Activated CD8-positive, alpha-beta memory T cell treated with anti-CD3 and anti-CD28 coated beads, Interleukin-2, amount 50 U/mL, for 24 hours (primary cell): ENCODE measurements around the gene CAMTA1.
"Not testable (repeated sequence)": the region's sequence is repeated elsewhere in the genome, so short reads cannot be mapped to it uniquely, and the experiment has no call there.

Experiments
- DNase-seq: peaks from one replicate; pipeline ENCODE4 v3.0.0-alpha.2; 2020; ENCODE audit errors: extremely low read depth

The CAMTA1 gene

DNA sequence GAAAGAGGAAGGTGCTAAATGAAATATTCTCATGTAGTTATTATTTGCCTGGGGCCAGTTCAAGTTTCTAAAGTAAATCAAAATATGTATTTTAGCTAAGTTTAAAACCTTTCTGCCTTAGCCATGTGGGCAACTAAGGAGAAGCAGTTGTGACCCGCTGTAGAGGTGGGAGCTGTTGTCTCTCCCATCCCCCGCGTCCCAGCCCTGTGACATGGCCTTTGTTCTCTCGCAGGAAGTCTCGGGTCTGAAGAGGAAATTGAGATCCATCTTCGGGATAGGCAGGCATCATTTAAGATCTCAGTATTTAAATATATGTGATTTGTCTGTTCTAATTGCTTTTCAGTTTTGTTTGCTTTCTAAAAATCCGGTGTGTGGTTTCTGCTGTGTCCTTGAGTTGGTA, 121.5 kb downstream of the CAMTA1 start:
- DNase-seq: no peak

GRCh38 chr1:6907201-6907600, 121.9 kb downstream of the CAMTA1 start:
- DNase-seq: no peak

DNA sequence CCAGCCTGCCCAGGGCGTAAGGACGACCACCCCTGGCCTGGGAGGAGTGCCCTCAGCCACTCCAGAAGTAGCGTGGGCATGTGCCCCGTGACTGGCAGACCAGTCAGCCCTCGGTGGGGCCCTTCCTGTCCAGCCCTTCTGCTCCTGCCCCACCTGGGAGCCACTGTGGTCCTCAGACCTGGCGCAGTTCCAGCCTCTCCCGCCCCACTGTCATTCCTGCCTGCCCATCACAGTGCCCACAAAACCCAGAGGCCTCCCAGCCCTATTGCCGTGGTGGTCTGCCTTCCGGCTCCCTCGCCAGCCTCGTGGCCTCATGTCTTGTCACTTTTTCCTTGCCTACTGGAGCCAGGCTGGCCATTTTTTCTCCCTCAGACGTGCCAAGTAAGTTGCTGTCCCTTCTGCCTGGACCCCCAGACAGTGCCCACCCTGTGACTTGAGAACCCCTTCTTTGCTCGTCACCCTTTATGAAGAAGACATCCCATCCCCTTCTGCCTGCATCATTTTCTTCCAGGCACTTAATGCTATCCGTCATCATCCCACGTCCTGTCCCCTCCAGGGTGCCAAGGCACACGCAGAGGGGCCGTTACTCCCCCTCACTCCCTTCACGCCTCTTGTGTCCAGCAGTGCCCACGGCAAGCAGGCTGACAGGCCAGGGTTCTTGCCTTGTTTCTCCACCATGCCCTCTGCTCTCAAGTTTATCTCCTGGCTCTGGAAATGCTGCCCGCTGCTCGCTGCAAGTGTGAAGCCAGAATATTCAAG, 122.6 kb downstream of the CAMTA1 start:
- DNase-seq: no peak

GRCh38 chr1:6909401-6909800, 124.1 kb downstream of the CAMTA1 start:
- no peak for DNase-seq

DNA sequence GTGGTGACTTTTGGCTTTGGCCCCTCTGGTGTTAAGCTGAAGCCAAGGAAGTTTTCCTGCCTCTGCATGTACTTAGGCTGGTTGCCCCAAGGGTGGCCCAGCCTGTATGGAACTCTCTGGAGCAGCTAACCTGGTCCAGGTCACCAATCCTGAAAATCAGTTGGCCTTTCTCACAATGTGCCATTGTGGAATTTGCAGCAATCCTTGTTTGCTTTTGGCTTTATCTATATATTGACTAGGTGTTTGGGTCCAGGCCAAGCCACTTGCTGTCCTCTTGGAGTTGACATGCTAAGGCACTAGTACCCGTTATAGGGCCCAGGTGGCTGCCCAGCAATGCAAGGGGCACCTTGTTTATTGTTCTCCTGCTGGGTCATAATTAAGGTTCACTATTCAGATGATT, 124.6 kb downstream of the CAMTA1 start:
- no peak for DNase-seq

- DNase-seq: no peak
Observed at GRCh38 chr1:6911021-6911941, 126.0 kb downstream of the CAMTA1 start.

GRCh38 chr1:6911974-6912373, 126.7 kb downstream of the CAMTA1 start:
- DNase-seq: no peak

DNA sequence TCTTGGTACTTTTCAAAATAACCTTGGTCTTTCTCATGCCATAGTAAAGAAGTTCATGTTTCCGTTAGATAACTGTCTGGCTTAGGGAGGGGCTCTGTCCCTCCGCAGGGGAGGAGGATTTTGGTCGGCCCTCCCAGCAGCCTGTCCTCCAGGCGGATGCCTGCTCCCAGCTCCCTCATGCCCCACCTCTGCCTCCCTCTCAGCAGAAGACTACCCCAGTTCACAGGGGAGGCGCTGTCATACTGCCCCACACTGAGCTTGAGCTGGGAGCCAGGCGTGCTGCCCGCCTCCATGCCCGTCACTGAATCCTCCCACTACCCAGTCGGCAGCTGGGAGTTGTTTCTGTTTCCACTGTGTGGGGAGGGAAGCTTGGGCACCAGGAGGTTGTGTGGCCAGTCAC, 127.3 kb downstream of the CAMTA1 start:
- no peak for DNase-seq

DNA sequence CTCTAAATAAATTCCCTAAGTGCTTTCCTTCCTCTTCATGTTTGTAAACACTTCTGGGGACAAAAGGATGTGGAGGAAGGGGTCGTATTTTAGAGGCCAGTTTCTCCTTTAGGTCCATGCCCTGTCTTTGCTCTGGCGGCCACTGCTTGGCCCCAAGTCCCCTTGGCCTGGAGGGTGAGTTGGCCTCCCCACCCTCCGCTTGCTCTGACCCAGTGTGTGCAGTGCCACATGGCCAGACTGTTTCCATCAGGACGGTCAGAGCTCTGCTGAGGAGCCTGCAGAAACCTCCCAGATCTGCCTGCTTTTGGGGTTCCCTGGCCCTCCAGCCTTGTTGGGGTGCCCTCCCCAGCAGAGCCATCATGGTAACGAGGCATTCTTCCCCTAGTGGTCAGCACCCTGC, 127.8 kb downstream of the CAMTA1 start:
- no peak for DNase-seq

GRCh38 chr1:6914706-6915105, 129.5 kb downstream of the CAMTA1 start:
- DNase-seq: no peak

DNA sequence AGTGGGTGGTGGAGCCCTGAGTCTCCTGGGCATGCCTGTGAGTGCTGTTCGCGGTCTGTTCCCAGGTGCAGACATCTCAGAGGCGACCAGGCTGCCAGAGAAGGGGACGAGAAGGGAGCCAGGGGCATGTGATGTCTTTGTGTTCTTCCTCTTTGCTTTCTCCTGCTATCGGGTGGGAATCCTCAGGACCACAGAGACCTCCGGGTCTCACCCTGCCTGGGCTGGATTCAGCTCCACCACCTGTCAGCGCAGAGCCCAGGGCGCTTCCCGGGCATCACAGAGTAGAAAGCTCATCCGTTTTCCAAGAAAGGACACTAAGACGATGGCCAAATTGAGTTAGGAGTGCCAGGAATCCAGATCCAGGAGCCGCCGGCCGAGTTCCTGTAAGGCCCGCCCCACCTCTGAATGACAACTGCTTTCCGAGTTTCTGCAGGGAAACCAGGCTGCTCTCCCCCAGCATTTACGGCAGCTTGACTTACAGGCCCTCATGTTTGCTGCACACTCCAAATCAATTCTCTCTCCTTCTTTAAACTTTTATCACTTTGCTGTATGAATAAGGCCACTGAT, 130.8 kb downstream of the CAMTA1 start:
- no peak for DNase-seq

GRCh38 chr1:6917067-6917466, 131.8 kb downstream of the CAMTA1 start:
- no peak for DNase-seq

- no peak for DNase-seq
Observed at GRCh38 chr1:6918186-6918924, 133.1 kb downstream of the CAMTA1 start.

GRCh38 chr1:6918925-6919511, 133.8 kb downstream of the CAMTA1 start:
- no peak for DNase-seq

DNA sequence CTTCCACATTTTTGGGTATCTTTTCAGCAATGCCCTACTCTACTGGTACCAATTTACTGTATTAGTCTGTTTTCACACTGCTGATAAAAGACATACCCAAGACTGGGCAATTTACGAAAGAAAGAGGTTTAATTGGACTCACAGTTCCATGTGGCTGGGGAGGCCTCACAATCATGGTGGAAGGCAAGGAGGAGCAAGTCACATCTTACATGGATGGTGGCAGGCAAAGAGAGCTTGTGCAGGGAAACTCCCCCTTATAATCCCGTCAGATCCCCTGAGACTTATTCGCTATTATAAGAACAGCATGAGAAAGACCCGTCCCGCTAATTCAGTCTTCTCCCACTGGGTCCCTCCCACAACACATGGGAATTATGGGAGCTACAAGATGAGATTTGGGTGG, 136.3 kb downstream of the CAMTA1 start:
- DNase-seq: not testable (repeated sequence)

DNA sequence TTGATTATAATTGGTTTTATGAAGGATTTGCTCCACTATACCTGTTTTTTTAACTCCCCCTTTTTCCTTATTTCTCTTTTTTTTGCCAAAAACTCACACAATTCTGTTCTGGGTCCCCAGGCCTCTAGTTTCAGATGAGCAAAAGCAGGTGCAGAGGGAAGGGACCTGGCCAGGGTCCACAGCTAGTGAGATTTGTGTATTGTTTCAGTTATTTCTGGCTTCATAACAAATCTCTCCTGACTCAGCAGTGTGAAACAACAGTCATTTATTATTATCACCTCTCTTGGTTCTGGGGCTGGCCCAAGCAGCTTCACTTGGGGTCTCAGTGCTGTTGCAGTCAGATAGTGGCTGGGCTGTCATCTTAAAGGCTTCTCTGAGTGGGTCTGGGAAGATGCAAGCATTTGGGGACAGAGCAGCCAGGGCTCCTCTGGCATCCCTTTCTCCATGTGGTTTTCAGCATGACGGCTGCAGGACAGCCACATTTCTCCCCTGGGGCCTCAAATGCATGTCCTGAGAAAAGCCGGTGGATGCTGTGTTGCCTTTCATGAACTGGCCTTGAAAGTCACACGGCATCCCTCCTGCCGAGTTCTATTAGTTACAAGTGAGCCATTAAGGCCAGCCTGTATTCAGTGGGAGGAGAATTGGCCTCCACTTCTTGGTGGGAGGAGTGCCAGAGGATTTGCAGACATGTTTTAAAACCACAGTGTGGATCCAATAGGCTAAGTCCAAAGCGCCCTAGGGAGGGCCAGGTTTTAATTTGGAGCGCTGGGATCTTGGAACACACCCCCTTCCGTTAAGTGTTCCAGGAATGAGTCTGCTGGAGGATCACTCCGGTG, 137.1 kb downstream of the CAMTA1 start:
- DNase-seq: no peak

- DNase-seq: no peak
Observed at GRCh38 chr1:6923012-6923411, 137.8 kb downstream of the CAMTA1 start.

GRCh38 chr1:6923416-6923815, 138.2 kb downstream of the CAMTA1 start:
- DNase-seq: no peak

DNA sequence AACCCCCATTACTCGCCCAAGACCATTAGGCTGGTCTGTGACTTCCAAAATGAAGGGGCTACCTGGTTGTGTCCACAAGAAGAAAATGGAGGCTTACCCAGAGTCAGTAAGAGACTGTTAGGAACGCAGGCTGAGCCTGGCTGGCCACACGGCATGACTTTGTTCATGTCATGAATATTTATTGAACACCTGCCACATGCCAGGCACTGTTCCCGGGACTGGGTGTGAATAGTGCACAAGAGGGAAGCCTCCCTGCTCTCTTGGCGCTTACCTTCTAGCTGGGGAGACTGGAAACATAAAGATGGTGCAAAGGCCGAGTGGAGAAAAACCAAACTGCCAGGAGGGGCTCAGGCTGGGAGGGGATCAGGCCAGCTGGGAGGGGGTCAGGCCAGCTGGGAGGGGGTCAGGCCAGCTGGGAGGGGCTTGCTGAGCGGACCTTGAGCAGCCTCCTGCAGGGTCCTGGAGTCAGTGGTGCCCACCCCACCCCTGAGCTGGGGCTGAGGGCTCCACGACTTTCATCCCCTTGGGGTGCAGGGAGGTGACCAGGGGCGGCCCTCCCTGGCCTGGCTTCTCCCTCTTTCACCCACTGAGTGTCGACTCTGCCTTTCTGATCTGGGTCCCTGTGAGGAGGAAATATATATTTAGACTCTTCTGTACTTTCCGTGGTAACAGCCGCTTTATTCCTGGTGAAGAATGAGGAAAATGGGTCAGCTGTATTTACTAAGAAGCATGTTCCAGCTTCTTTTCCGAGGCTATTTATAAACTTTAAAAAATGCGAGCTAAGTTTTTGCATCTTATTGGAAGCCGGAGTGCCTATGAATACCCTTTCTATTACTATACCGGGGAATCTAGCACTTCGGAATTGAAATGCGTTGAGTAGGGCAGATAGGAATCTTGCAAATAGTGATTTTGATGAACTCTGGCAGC, 139.0 kb downstream of the CAMTA1 start:
- DNase-seq: no peak

GRCh38 chr1:6924891-6925290, 139.6 kb downstream of the CAMTA1 start:
- no peak for DNase-seq
